ENCODE data around the gene PTPN18. TPM values are rescaled to one million over a fixed set of nuclear protein-coding genes. Genes with fewer than 3 reads are reported as not detected.

PTPN18 gene
- total and polyA plus RNA-seq, 2 of the 4 experiments (the other 2 are of a cell fraction), result 9.7 to 15.5 TPM

GRCh38 chr2:130357864-130358263 is 2.0 kb downstream of the PTPN18 start:
- Histone ChIP-seq H3K79me1 (ENCODE audit: low read depth in 1 of 2, low read length in 2 of 2) (peaks cover 8 to 25% of the 10 kb centered on the region in 2 experiments; a peak in 3 of 4 replicates), H2BK20ac (ENCODE audit: low read depth, low read length) (no peak overlapping the region), H2AFZ (replicated peaks; ENCODE audit: low read length, poor library complexity) (no peak overlapping the region), H4K5ac (ENCODE audit: low read depth, low read length) (no peak overlapping the region), H2AK5ac (ENCODE audit: low read depth, low read length) (no peak overlapping the region), H3K56ac (ENCODE audit: extremely low read depth, insufficient read depth, low read length) (no peak overlapping the region), H3K4me2 (ENCODE audit: low read depth, low read length) (no peak overlapping the region), H3K4me1 (ENCODE audit: control insufficient read depth, insufficient read depth, low read length) (no peaks in the 10 kb centered on the region; the same call in 1 of the 2 replicates), H2BK15ac (ENCODE audit: low read depth, low read length) (no peak overlapping the region), H3K18ac (ENCODE audit: low read depth, low read length) (no peak overlapping the region), H3K9me1 (ENCODE audit: insufficient read depth, low read length) (0 out of 2 replicates have a peak, but pooled peaks cover 10% of the 10 kb centered on the region), H3K23ac (ENCODE audit: low read depth, low read length) (no peak overlapping the region), H2BK5ac (ENCODE audit: low read depth, low read length, poor library complexity, severe bottlenecking) (no peak overlapping the region), H3K4ac (ENCODE audit: low read depth, low read length) (no peak overlapping the region), H2BK120ac (ENCODE audit: low read depth, low read length) (no peak overlapping the region), H3K4me3 (ENCODE audit: insufficient read depth, low read depth, low read length) (no peak overlapping the region), H3K14ac (replicated peaks; ENCODE audit: low read depth, low read length) (no peak overlapping the region), H3K27ac (ENCODE audit: insufficient read depth, low read length) (no peak overlapping the region), H3K27me3 (ENCODE audit: control insufficient read depth, insufficient read depth, low read length) (no peaks in the 10 kb centered on the region), H3K36me3 (ENCODE audit: control insufficient read depth, insufficient read depth, low read length) (no peaks in the 10 kb centered on the region), H2AK9ac (replicated peaks; ENCODE audit: low read depth, low read length, poor library complexity) (no peak overlapping the region), H3K9ac (ENCODE audit: low read depth, low read length) (no peak overlapping the region), H3K9me3 (ENCODE audit: control insufficient read depth, insufficient read depth, low read length) (no peaks in the 10 kb centered on the region), H4K8ac (ENCODE audit: low read depth in 2 of 2, low read length in 2 of 2) (no peak overlapping the region), H4K20me1 (ENCODE audit: insufficient read depth, low read length) (no peaks in the 10 kb centered on the region), H4K91ac (ENCODE audit: insufficient read depth, low read depth, low read length) (no peak overlapping the region)
- ATAC-seq (ENCODE audit: low read depth) (no peak), DNase-seq (no peak)
- intact Hi-C loops (cut with micrococcal nuclease), result no loop called here
- dilution Hi-C loops (cut with HindIII; ENCODE audit: low sequenced_read_pairs, unreplicated experiment), result no loop called here
- ChIA-PET POLR2A (ENCODE audit: unreplicated experiment) (no interaction called here), CTCF (interaction anchor here (0.6 kb wide), 1 partner anchor 45 kb away, joined by 3 read pairs; no protein-coding TSS in a partner anchor)
- no TSS peak for BruUV-seq (replicated peaks)
- no peak for TF ChIP-seq POLR2A (IDR thresholded peaks at IDR 0.05; ENCODE audit: low read depth, low read length)
- no peak for TF ChIP-seq RAD21 (IDR thresholded peaks at IDR 0.05; ENCODE audit: low read length)
- TF ChIP-seq NFE2L2 (IDR thresholded peaks at IDR 0.05; ENCODE audit: low read depth, low read length), result no peak
- TF ChIP-seq CHD1 (IDR thresholded peaks at IDR 0.05; ENCODE audit: low read depth, low read length), result no peak
- TF ChIP-seq RCOR1 (IDR thresholded peaks at IDR 0.05; ENCODE audit: insufficient replicate concordance, low read length), result no peak
- TF ChIP-seq MXI1 (IDR thresholded peaks at IDR 0.05; ENCODE audit: borderline replicate concordance, low read depth, low read length), result no peak
- no peak for TF ChIP-seq ELK1 (IDR thresholded peaks at IDR 0.05; ENCODE audit: borderline replicate concordance, low read depth, low read length)
- TF ChIP-seq SMC3 (IDR thresholded peaks at IDR 0.05; ENCODE audit: low read depth, low read length), result no peak
- TF ChIP-seq MAFK (IDR thresholded peaks at IDR 0.05; ENCODE audit: low read depth, low read length), result no peak
- TF ChIP-seq USF2 (IDR thresholded peaks at IDR 0.05; ENCODE audit: low read depth, low read length), result no peak
- TF ChIP-seq CTCF (conservative IDR thresholded peaks at IDR 0.05; ENCODE audit: low read depth, low read length), result no peak
- TF ChIP-seq BHLHE40 (IDR thresholded peaks at IDR 0.05; ENCODE audit: low read depth, low read length), result no peak
- in situ Hi-C loops (cut with MboI; ENCODE audit: low sequenced_read_pairs), result loop anchor here (25.0 kb wide), 1 partner anchor 754 kb away; the partner anchor contains the start of gene PLEKHB2
- WGBS, 2 experiments (ENCODE audit: extremely low coverage in 2 of 2, insufficient read length in 1 of 2), result no CpG with 5 or more reads among the region's 7 CpGs

Data from IMR-90 (cell line).